ENCODE results near the gene TRIP4.
A peak's percentile ranks its signal among the peaks of the same experiment; 100 is the strongest.

TRIP4 gene

DNA sequence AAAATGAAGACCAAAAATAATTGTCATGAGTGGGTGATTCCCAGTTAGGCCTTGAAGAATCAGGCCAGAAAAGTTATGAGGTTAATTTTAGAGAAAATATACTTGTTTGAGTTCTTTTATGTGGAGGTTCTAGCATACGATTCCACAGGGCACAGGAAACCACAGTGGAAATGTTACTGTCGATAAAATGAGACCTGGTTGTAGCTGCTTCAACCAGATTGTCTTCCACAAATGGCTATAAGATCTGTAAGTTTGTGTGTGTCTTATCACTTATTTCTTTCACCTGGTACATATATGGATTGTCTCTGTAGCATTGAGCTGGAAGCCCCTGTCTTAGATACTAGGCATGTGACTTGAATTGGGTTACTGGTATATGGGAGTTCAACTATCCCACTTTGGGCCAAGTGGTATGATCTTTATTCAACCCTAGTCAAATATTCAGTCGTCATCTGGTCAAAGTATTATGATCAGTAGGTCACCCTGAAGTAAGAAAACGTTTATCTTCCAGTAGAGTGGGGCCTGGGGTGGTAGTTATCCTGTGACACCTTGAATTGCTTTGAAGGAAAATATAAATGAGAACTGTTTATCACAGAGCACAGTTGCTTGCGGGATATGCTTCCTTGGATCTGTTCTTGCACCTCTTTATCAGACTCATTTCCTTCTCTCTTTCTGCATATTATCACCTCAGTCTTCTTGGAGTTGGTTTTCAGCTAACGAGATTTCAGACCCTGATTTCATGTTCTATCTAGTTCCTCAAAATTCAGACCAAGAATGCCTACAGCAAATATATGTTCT lies 51.2 kb downstream of the TRIP4 start:
- Histone ChIP-seq H3K27ac (ENCODE audit: low read depth, low read length) (no peak overlapping the region), H3K9ac (ENCODE audit: low read length) (no peak overlapping the region), H3K36me3 (ENCODE audit: control insufficient read depth, insufficient read depth, low read length) (no peaks in the 10 kb centered on the region), H3K4me1 (ENCODE audit: control insufficient read depth, insufficient read depth, low read length) (peaks cover 2% of the 10 kb centered on the region), H3K4me3 (ENCODE audit: low read length) (no peak overlapping the region), H3K27me3 (ENCODE audit: control insufficient read depth, insufficient read depth, low read length) (no peaks in the 10 kb centered on the region)

DNA sequence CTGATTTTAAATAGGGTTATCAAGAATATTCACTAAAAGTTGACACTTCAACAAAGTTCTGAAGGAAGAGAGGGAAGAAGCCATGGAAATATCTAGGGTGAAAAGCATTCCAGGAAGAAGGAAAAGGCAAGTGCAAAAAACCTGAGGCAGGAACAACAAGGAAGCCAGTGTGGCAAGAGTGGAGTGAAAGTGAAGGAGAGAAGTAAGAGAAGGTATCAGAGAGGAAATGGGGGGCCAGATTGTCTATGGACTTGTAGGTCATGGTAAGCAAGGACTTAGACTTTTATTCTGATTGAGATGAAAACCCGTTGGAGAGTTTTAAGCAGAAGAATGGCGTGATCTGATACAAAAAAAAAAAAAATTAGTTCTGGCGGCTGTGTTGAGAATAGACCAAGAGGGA lies 54.2 kb downstream of the TRIP4 start:
- no peaks in the 10 kb centered on the region for H3K27me3 ChIP-seq (ENCODE audit: control insufficient read depth, insufficient read depth, low read length)
- H3K4me1 ChIP-seq (ENCODE audit: control insufficient read depth, insufficient read depth, low read length), result peaks cover 2% of the 10 kb centered on the region
- no peak overlapping the region for H3K27ac ChIP-seq (ENCODE audit: low read depth, low read length)
- no peak overlapping the region for H3K4me3 ChIP-seq (ENCODE audit: low read length)
- no peak overlapping the region for H3K9ac ChIP-seq (ENCODE audit: low read length)
- no peaks in the 10 kb centered on the region for H3K36me3 ChIP-seq (ENCODE audit: control insufficient read depth, insufficient read depth, low read length)

DNA sequence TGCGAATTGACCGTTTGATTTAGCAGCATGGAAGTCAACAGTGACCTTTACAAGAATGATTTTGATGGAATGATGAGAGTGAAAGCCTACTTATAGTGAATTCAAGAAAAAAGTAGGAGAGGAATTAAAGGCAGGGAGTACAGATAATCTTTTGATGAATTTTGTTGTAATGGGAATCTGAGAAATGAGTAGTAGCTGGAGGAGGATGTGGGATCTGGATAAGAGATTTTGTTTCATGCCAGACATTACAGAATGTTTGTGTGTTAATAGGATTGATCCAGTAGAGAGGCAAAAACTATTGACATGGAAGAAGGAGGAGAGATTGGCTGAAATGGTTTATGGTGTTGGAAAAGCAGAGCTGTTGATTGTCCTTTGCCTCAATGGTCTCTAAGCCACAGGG lies 55.4 kb downstream of the TRIP4 start:
- peaks cover 2% of the 10 kb centered on the region for H3K4me1 ChIP-seq (ENCODE audit: control insufficient read depth, insufficient read depth, low read length)
- H3K27me3 ChIP-seq (ENCODE audit: control insufficient read depth, insufficient read depth, low read length), result no peaks in the 10 kb centered on the region
- no peak overlapping the region for H3K4me3 ChIP-seq (ENCODE audit: low read length)
- peaks cover 1% of the 10 kb centered on the region for H3K36me3 ChIP-seq (ENCODE audit: control insufficient read depth, insufficient read depth, low read length)
- H3K9ac ChIP-seq (ENCODE audit: low read length), result no peak overlapping the region
- H3K27ac ChIP-seq (ENCODE audit: low read depth, low read length), result no peak overlapping the region

DNA sequence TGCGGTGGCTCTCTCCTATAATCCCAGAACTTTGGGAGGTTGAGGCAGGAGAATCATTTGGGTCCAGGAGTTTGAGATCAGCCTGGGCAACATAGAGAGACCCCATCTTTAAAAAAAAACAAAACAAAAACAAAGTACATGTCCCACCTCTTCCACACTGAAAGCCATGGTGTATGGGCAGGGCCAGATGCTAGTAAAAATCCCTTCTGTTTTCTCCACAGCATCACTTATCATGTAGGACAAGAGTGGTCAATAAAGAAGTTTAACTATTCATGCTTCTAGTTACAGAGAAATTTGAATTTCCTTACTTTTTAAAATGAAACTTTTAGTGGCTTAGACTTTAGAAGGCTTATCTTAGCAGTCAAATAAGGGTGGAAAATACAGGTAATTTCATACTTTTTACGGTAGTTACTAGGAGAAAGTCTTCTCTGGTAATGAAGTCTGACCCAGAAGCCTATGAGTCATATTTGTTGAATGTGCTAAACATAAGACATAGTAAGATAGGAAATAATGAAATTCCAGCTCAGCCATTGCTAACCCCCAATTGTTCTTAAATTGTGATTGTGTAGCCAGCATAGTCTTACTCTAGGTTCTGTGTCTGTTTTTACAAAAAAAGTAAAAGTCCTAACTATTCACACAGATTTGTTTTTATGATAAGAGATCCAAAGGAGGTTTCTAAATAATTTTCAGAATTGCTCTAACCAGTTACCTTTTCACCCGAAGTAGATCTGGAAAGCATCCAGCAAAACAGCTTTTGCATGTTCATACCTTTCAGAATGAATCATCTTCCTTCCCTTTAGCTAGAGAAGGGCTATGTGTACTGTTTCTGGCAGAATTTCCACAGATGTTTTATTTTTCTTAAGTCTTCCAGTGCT lies 56.3 kb downstream of the TRIP4 start:
- Histone ChIP-seq H3K27ac (ENCODE audit: low read depth, low read length) (no peak overlapping the region), H3K4me3 (ENCODE audit: low read length) (no peak overlapping the region)

DNA sequence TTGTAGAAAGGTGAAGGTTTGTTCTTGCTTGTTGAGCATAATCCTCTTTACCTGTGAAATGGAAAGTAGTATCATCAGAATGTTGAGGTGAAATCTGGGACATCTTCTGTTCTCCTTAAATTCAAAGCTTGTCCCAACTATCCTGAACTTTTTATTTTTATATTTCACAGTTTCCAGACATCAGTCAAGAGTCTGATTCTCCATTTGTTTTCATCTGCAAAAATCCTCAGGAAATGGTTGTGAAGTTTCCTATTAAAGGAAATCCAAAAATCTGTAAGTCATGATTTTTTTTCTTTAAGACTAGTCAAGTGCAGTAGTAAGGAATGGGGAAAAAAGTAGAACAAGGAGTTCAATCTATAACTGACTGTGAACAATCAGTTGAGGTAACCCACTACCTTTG lies 57.2 kb downstream of the TRIP4 start:
- no peak overlapping the region for H3K27ac ChIP-seq (ENCODE audit: low read depth, low read length)
- H3K4me3 ChIP-seq (ENCODE audit: low read length), result no peak overlapping the region
- H3K36me3 ChIP-seq (ENCODE audit: control insufficient read depth, insufficient read depth, low read length), result peaks cover 3% of the 10 kb centered on the region
- H3K4me1 ChIP-seq (ENCODE audit: control insufficient read depth, insufficient read depth, low read length), result peaks cover 2% of the 10 kb centered on the region
- no peak overlapping the region for H3K9ac ChIP-seq (ENCODE audit: low read length)
- no peaks in the 10 kb centered on the region for H3K27me3 ChIP-seq (ENCODE audit: control insufficient read depth, insufficient read depth, low read length)

More for the DNA sequence above, 56.3 kb downstream of the TRIP4 start:
- H3K27me3 ChIP-seq (ENCODE audit: control insufficient read depth, insufficient read depth, low read length), result no peaks in the 10 kb centered on the region
- peaks cover 3% of the 10 kb centered on the region for H3K36me3 ChIP-seq (ENCODE audit: control insufficient read depth, insufficient read depth, low read length)
- H3K4me1 ChIP-seq (ENCODE audit: control insufficient read depth, insufficient read depth, low read length), result peaks cover 2% of the 10 kb centered on the region
- no peak overlapping the region for H3K9ac ChIP-seq (ENCODE audit: low read length)

DNA sequence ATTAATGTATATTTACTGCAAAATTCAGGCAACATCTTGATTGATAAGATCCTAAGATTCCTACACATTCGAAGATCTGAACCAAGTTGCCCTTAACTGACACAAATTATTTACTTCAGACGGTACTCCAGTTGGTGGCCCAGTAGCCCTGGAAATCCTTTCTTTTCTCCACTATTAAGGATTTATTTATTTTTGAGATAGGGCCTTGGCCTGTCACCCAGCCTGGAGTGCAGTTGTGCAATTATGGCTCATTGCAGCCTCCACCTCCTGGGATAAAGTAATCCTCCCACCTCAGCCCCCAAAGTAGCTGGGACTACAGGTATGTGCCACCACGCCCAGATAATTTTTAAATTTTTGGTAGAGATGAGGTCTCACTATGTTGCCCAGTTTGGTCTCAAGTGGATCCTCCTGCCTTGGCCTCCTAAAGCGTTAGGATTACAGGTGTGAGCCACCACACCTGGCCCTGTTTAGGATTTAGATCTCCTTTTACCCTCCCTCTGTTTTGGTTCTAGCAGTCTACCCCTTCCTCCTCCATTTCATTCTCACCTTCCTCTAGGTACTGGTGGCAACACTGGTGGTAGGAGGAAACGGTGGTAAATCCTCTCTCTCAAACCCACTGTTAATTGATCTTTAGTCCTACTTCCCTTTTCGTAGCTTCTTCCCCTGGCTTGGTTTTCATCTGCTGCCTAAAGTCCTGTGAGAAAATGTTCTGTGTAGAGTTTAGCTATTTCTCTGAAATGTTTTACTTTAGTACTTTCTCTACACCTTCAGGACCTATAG lies 60.1 kb downstream of the TRIP4 start:
- Histone ChIP-seq H3K27me3 (ENCODE audit: control insufficient read depth, insufficient read depth, low read length) (no peaks in the 10 kb centered on the region), H3K36me3 (ENCODE audit: control insufficient read depth, insufficient read depth, low read length) (peaks cover 3% of the 10 kb centered on the region), H3K9ac (ENCODE audit: low read length) (no peak overlapping the region), H3K27ac (ENCODE audit: low read depth, low read length) (no peak overlapping the region), H3K4me3 (ENCODE audit: low read length) (no peak overlapping the region), H3K4me1 (ENCODE audit: control insufficient read depth, insufficient read depth, low read length) (peaks cover 2% of the 10 kb centered on the region)

DNA sequence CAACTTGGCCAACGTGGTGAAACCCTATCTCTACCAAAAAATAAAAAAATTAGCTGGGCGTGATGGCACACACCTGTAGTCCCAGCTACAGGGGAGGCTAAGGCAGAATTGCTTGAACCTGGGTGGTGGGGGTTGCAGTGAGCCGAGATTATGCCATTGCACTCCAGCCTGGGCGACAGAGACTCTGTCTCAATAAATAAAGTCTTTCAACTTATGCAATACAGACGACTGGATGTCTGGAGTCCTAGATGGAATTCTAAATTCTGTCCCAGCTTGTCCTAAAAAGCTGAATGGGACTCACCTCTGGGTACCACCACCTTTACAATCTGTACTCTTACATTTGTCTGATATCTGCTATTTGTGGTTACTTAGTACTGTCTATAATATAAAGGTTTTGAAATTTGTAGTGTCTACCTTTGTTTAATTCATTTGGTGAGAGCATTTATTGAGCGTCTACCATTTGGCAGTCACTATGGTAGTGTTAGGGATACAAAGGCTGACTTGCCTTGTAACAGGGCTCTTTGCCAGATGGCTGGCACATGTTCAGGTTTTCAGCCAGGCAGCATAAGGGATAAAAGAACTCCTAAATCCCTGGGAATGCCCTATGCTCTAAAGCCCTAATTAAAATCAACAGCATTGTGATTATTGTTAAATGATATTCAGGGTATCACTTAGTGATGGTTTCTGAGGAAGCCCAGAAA lies 65.5 kb downstream of the TRIP4 start:
- Histone ChIP-seq H3K4me1 (ENCODE audit: control insufficient read depth, insufficient read depth, low read length) (peaks cover 22% of the 10 kb centered on the region), H3K9ac (ENCODE audit: low read length) (no peak overlapping the region), H3K36me3 (ENCODE audit: control insufficient read depth, insufficient read depth, low read length) (no peaks in the 10 kb centered on the region), H3K4me3 (ENCODE audit: low read length) (no peak overlapping the region), H3K27ac (ENCODE audit: low read depth, low read length) (no peak overlapping the region), H3K27me3 (ENCODE audit: control insufficient read depth, insufficient read depth, low read length) (no peaks in the 10 kb centered on the region)

DNA sequence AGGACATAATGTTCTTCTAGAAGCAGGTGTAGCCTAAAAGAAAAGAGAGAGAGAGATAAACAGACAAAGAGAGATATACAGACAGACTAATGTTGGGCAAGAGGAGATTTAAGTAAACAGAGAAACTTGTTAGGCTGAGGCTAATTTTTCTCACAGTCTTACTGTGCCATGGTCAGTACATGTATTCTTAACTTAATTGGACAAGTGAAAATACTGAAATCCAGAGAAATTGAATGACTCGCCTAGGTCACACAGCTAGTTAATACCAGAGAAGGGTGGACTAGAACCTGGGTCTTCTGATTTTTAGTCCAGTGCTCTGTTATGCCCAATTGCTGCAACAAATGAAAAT lies 66.0 kb downstream of the TRIP4 start:
- H3K4me3 ChIP-seq (ENCODE audit: low read length), result no peak overlapping the region
- H3K36me3 ChIP-seq (ENCODE audit: control insufficient read depth, insufficient read depth, low read length), result no peaks in the 10 kb centered on the region
- no peaks in the 10 kb centered on the region for H3K27me3 ChIP-seq (ENCODE audit: control insufficient read depth, insufficient read depth, low read length)
- H3K4me1 ChIP-seq (ENCODE audit: control insufficient read depth, insufficient read depth, low read length), result peaks cover 22% of the 10 kb centered on the region
- H3K27ac ChIP-seq (ENCODE audit: low read depth, low read length), result no peak overlapping the region
- H3K9ac ChIP-seq (ENCODE audit: low read length), result no peak overlapping the region

DNA sequence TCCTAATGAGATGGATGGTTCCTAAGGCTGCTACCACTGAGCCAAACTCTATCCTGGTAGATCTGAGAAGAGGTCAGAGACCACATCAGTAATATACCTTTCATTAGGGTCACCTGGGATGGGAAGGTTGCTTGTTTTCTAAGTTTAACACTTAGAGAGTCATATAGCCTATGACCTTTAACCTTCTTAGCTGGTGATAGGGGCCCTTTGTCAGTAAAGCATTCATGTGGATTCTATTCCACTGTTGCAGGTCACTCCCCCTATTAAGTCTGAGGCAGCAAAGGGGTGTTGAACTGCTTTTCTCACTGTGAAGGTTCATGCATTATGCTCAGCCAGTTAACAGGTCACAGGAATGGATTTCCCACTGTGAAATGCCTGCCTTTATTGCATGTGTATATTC lies 66.6 kb downstream of the TRIP4 start:
- Histone ChIP-seq H3K4me3 (ENCODE audit: low read length) (no peak overlapping the region), H3K36me3 (ENCODE audit: control insufficient read depth, insufficient read depth, low read length) (no peaks in the 10 kb centered on the region), H3K4me1 (ENCODE audit: control insufficient read depth, insufficient read depth, low read length) (peaks cover 22% of the 10 kb centered on the region), H3K27ac (ENCODE audit: low read depth, low read length) (no peak overlapping the region), H3K9ac (ENCODE audit: low read length) (no peak overlapping the region), H3K27me3 (ENCODE audit: control insufficient read depth, insufficient read depth, low read length) (no peaks in the 10 kb centered on the region)

DNA sequence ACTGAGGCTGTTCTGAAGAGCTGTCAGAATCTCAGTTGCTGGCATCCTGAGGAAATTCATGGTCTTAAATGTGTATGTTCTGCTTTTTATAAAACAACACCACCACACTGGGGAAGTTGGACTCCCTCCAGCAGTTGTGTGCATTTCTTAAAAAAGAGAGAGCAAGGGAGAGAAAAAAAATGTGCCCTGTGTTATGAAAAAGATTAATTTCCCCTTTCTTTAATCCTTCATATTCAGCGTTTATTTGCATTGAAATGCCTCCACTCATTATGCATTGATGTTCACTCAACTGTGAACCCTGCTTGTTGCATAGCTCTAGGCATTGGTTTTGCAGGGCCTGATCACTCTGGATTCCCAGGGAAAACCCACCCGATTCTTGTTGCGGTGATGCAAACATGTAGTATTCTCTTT lies 68.3 kb downstream of the TRIP4 start:
- no peak overlapping the region for H3K4me3 ChIP-seq (ENCODE audit: low read length)
- no peak overlapping the region for H3K9ac ChIP-seq (ENCODE audit: low read length)
- no peak overlapping the region for H3K27ac ChIP-seq (ENCODE audit: low read depth, low read length)
- peaks cover 22% of the 10 kb centered on the region for H3K4me1 ChIP-seq (ENCODE audit: control insufficient read depth, insufficient read depth, low read length)
- no peaks in the 10 kb centered on the region for H3K36me3 ChIP-seq (ENCODE audit: control insufficient read depth, insufficient read depth, low read length)
- H3K27me3 ChIP-seq (ENCODE audit: control insufficient read depth, insufficient read depth, low read length), result no peaks in the 10 kb centered on the region

DNA sequence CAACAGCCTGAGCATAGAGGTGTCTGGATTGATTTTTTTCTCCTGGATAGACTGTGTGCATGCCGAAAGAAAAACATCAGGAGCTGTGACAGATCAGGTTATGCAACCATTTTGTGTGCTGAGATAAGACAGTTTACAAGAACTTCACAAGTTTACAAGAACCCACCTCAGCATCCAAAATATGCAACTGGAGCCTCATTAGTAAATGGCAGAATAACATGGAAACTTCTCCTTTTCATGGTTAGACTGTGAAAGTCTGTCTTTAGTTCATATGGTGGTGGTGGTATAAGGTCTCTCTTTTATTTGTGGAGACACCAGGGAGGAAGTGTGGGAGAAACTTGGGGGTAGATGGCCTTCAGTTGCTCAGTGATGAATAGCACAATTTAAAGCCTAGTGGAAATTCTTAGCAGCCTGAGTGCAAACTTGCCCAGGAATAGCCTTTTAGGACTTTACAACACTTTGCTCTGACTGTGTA lies 69.0 kb downstream of the TRIP4 start:
- no peak overlapping the region for H3K4me3 ChIP-seq (ENCODE audit: low read length)
- no peaks in the 10 kb centered on the region for H3K36me3 ChIP-seq (ENCODE audit: control insufficient read depth, insufficient read depth, low read length)
- no peak overlapping the region for H3K9ac ChIP-seq (ENCODE audit: low read length)
- no peaks in the 10 kb centered on the region for H3K27me3 ChIP-seq (ENCODE audit: control insufficient read depth, insufficient read depth, low read length)
- H3K4me1 ChIP-seq (ENCODE audit: control insufficient read depth, insufficient read depth, low read length), result peaks cover 25% of the 10 kb centered on the region
- peak overlapping the region; percentile 51 for H3K27ac ChIP-seq (ENCODE audit: low read depth, low read length)
